Astrocyte of the spinal cord (primary cell): ENCODE data around the gene KCNK17.

Experiments
- DNase-seq: peaks from one replicate; pipeline ENCODE4 v3.0.0; 2011; ENCODE audit warnings: low read depth, low spot score
- H3K4me3 ChIP-seq: 2 replicates; pipeline ENCODE4 v1.5.1; 2011; ENCODE audit warnings: low read depth, mild to moderate bottlenecking, low read length, moderate library complexity
- in situ Hi-C: cut with HindIII; loops from 2 replicates; pipeline ENCODE4 v1.10.0; 2017; ENCODE audit warnings: low sequenced_read_pairs
- TF ChIP-seq, protein P1 (sequence below): IDR thresholded peaks from 2 replicates; pipeline ENCODE4 v1.5.1; 2012; ENCODE audit warnings: low read depth, mild to moderate bottlenecking, low read length, inconsistent platforms

Gene KCNK17

GRCh38 chr6:39303425-39304153 lies 10.6 kb downstream of the KCNK17 start:
- in situ Hi-C loops: no loop called here
- no peak for DNase-seq

GRCh38 chr6:39302669-39303424 lies 11.4 kb downstream of the KCNK17 start:
- TF ChIP-seq, protein P1, sequence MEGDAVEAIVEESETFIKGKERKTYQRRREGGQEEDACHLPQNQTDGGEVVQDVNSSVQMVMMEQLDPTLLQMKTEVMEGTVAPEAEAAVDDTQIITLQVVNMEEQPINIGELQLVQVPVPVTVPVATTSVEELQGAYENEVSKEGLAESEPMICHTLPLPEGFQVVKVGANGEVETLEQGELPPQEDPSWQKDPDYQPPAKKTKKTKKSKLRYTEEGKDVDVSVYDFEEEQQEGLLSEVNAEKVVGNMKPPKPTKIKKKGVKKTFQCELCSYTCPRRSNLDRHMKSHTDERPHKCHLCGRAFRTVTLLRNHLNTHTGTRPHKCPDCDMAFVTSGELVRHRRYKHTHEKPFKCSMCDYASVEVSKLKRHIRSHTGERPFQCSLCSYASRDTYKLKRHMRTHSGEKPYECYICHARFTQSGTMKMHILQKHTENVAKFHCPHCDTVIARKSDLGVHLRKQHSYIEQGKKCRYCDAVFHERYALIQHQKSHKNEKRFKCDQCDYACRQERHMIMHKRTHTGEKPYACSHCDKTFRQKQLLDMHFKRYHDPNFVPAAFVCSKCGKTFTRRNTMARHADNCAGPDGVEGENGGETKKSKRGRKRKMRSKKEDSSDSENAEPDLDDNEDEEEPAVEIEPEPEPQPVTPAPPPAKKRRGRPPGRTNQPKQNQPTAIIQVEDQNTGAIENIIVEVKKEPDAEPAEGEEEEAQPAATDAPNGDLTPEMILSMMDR: peak; percentile 81
- H3K4me3 ChIP-seq: no peak overlapping the region

More at GRCh38 chr6:39303425-39304153, 10.6 kb downstream of the KCNK17 start:
- no peak overlapping the region for H3K4me3 ChIP-seq
- TF ChIP-seq, protein P1: no peak

DNA sequence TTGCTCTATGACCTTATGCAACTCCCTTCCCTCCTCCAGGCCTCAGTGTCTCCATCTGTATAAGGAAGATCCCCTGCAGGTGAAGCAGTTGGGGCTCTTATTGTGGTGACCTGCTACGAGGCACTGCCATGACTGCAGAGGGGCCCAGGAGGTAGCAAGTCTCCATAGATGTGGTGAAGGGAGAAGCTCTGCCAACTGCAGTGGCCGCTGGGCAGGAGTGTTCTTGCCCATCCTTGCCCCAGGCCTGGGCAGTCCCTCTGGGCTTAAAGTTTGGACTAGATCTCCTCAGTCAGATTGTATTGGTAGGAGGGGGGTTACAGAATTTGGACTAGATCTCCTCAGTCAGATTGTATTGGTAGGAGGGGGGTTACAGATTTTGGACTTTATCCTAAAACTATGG lies 12.2 kb downstream of the KCNK17 start:
- TF ChIP-seq, protein P1: no peak
- in situ Hi-C loops: no loop called here

More at GRCh38 chr6:39302669-39303424, 11.4 kb downstream of the KCNK17 start:
- in situ Hi-C loops: no loop called here
- peak; percentile 43 for DNase-seq

DNA sequence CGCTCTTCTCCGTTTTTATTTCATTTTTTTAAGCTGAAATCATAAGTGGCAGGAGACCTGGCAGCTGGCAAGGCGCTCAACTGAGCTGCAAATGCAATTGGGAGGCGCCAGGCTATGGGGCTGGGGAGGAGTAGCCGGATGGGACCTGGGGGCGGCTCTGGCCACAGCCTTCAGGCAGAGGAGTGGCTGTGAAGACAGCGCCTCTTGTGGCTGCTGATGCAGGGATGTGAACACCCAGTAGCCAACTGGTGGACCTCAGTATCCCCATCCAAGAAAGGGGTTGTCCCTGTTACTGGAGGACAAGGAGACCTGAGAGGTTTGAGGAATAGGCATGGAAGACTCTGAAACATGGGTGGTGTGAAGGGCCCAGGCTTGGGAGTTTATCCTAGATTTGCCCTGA lies 12.6 kb downstream of the KCNK17 start:
- in situ Hi-C loops: no loop called here
- H3K4me3 ChIP-seq: no peak overlapping the region
- DNase-seq: no peak
- TF ChIP-seq, protein P1: peak; percentile 32

More for the DNA sequence above, 12.2 kb downstream of the KCNK17 start:
- no peak for DNase-seq
- no peak overlapping the region for H3K4me3 ChIP-seq

DNA sequence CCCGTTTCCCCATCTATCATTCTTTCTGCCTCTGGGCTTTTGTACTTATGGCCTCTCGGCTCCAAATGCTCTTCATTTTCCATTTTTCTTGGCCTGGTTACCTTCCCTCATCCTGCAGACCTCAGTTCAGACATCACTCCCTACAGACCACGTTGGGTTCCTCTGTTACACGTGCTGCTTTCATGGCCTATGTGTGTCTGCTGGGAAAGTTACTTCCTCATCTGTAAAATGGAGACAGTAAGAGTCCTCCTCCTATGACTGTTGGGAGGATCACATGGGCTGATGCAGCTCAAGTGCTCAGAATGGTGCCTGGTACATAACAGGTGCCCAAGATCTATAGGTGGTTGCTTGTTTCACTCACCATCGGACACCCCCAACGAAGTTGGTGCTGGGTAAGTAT lies 13.5 kb downstream of the KCNK17 start:
- no peak overlapping the region for H3K4me3 ChIP-seq
- in situ Hi-C loops: no loop called here
- no peak for DNase-seq
- TF ChIP-seq, protein P1: no peak

DNA sequence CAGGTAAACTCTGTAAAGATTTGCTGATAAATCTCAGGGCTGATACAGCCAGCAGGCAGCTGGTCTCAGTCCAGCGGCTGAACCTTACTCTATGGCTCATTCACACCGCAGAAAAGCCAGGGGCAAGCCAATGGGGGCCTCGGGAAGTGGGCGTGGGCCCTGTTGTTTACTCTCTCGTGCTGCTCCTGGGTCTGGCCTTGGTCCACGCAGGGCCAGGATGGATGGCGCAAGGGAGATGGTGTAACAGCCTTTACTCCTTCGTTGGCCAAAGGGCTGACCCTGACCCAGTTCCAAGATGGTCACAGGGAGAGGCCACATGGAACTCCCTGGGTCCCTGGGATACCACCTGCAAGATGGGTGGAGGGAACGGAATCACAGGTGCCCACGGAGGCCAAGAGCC lies 16.2 kb downstream of the KCNK17 start:
- no peak for DNase-seq
- TF ChIP-seq, protein P1: no peak
- H3K4me3 ChIP-seq: no peak overlapping the region
- in situ Hi-C loops: no loop called here
